ENCODE data around the gene CACNG5. TPM values are rescaled to one million over a fixed set of nuclear protein-coding genes. Genes with fewer than 3 reads are reported as not detected.

Gene CACNG5
- polyA plus RNA-seq, 3 donors, result not detected

DNA sequence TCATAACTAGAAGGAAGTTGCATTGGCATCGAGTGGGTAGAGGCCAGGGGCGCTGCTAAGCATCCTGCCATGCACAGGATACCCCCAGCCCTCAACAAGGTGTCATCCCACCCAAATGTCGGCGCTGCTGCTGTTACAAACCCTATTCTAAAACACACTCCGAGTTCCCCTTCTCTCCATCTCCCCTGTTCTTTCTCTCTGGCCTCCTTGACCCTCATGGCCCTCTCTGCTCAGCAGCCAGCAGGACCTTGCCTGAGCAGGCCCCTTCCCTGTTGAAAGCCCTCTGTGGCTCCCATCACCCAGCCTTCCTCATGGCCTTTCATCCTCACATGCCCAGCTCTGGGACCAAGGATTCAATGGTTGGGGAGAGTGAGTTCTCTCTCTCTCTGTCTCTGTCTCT is 22.3 kb upstream of the CACNG5 start:
- peaks cover under 1 to 10% (median 3%) of the 10 kb centered on the region in 7 donors for H3K9me3 Mint-ChIP-seq
- Histone ChIP-seq H3K9me3 (replicated peaks in 1 of 2; ENCODE audit: control insufficient read depth in 1 of 2, insufficient read depth in 1 of 2, low read length in 2 of 2) (peaks cover 0 to under 1% of the 10 kb centered on the region in 2 donors), H2AFZ (ENCODE audit: insufficient read depth, low read depth, low read length, poor library complexity, severe bottlenecking) (no peak overlapping the region), H3K9ac (ENCODE audit: insufficient read depth, low read length, poor library complexity, severe bottlenecking) (no peak overlapping the region), H3K27ac (ENCODE audit: low read depth in 1 of 2, low read length in 2 of 2) (no peak overlapping the region), H3K4me2 (replicated peaks; ENCODE audit: extremely low read depth, low read length, poor library complexity, severe bottlenecking) (no peak overlapping the region), H3K36me3 (replicated peaks in 1 of 2; ENCODE audit: control insufficient read depth in 1 of 2, insufficient read depth in 2 of 2, low read length in 2 of 2) (no peaks in the 10 kb centered on the region), H3K79me2 (ENCODE audit: insufficient read depth, low read length) (no peaks in the 10 kb centered on the region), H3K4me3 (replicated peaks in 1 of 3; ENCODE audit: low read depth in 2 of 3, low read length in 3 of 3) (no peak overlapping the region), H3K27me3 (ENCODE audit: control insufficient read depth in 2 of 2, insufficient read depth in 2 of 2, low read length in 2 of 2) (no peaks in the 10 kb centered on the region), H4K20me1 (ENCODE audit: insufficient read depth, low read length) (no peaks in the 10 kb centered on the region), H3K4me1 (ENCODE audit: control insufficient read depth in 1 of 2, insufficient read depth in 2 of 2, low read length in 2 of 2) (no peaks in the 10 kb centered on the region)
- H3K4me1 Mint-ChIP-seq, result peaks cover 3% of the 10 kb centered on the region
- H3K4me3 Mint-ChIP-seq, result no peak overlapping the region
- 100% methylated on average over 1 of the region's 5 CpGs for WGBS (ENCODE audit: insufficient coverage)
- H3K36me3 Mint-ChIP-seq, result no peaks in the 10 kb centered on the region
- DNase-seq, result no peak
- H3K27me3 Mint-ChIP-seq (ENCODE audit: low read depth in 3 of 3), result peaks cover 3 to 14% (median 4%) of the 10 kb centered on the region in 3 donors
- H3K27ac Mint-ChIP-seq, result no peak overlapping the region
- TF ChIP-seq, protein P1, sequence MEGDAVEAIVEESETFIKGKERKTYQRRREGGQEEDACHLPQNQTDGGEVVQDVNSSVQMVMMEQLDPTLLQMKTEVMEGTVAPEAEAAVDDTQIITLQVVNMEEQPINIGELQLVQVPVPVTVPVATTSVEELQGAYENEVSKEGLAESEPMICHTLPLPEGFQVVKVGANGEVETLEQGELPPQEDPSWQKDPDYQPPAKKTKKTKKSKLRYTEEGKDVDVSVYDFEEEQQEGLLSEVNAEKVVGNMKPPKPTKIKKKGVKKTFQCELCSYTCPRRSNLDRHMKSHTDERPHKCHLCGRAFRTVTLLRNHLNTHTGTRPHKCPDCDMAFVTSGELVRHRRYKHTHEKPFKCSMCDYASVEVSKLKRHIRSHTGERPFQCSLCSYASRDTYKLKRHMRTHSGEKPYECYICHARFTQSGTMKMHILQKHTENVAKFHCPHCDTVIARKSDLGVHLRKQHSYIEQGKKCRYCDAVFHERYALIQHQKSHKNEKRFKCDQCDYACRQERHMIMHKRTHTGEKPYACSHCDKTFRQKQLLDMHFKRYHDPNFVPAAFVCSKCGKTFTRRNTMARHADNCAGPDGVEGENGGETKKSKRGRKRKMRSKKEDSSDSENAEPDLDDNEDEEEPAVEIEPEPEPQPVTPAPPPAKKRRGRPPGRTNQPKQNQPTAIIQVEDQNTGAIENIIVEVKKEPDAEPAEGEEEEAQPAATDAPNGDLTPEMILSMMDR (IDR thresholded peaks at IDR 0.05), result no peak
- intact Hi-C loops (cut with micrococcal nuclease), result no loop called here

DNA sequence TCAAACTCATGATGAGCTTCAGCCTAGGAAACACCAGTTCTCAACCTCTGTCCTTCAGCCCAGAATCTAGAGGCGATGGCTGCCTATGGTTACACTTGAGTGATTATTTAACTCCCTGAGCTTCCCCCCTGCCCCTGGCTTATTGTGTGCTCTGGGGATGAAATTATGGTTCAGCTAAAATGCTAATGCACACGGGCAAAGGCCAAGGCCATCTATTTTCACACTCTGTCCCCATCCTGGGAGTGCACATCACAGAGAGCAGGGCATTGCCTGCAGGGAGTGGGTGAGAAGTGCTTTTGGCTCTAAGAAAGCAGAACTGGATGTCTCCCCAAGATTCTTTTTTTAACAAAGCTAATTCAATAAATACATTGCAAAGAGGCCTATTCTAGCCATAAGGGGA is 21.6 kb upstream of the CACNG5 start:
- H3K4me3 ChIP-seq (replicated peaks in 1 of 3; ENCODE audit: low read depth in 2 of 3, low read length in 3 of 3), result no peak overlapping the region
- intact Hi-C loops (cut with micrococcal nuclease), result no loop called here
- no peak overlapping the region for H3K4me2 ChIP-seq (replicated peaks; ENCODE audit: extremely low read depth, low read length, poor library complexity, severe bottlenecking)
- no peaks in the 10 kb centered on the region for H4K20me1 ChIP-seq (ENCODE audit: insufficient read depth, low read length)
- H3K9me3 ChIP-seq (replicated peaks in 1 of 2; ENCODE audit: control insufficient read depth in 1 of 2, insufficient read depth in 1 of 2, low read length in 2 of 2), result peaks cover 3 to 8% of the 10 kb centered on the region in 2 donors
- peaks cover 2 to 16% (median 6%) of the 10 kb centered on the region in 7 donors for H3K9me3 Mint-ChIP-seq
- no peaks in the 10 kb centered on the region for H3K36me3 Mint-ChIP-seq
- H3K4me1 Mint-ChIP-seq, result no peaks in the 10 kb centered on the region
- DNase-seq, result no peak
- H3K9ac ChIP-seq (ENCODE audit: insufficient read depth, low read length, poor library complexity, severe bottlenecking), result no peak overlapping the region
- no peaks in the 10 kb centered on the region for H3K36me3 ChIP-seq (replicated peaks in 1 of 2; ENCODE audit: control insufficient read depth in 1 of 2, insufficient read depth in 2 of 2, low read length in 2 of 2)
- TF ChIP-seq, protein P1 (IDR thresholded peaks at IDR 0.05), result no peak
- H3K27me3 ChIP-seq (ENCODE audit: control insufficient read depth in 2 of 2, insufficient read depth in 2 of 2, low read length in 2 of 2), result no peaks in the 10 kb centered on the region
- H3K27ac Mint-ChIP-seq, result no peak overlapping the region
- peaks cover 2 to 10% (median 8%) of the 10 kb centered on the region in 3 donors for H3K27me3 Mint-ChIP-seq (ENCODE audit: low read depth in 3 of 3)
- no peaks in the 10 kb centered on the region for H3K79me2 ChIP-seq (ENCODE audit: insufficient read depth, low read length)
- no CpG with 5 or more reads among the region's 2 CpGs for WGBS (ENCODE audit: insufficient coverage)
- H3K27ac ChIP-seq (ENCODE audit: low read depth in 1 of 2, low read length in 2 of 2), result no peak overlapping the region
- no peaks in the 10 kb centered on the region for H3K4me1 ChIP-seq (ENCODE audit: control insufficient read depth in 1 of 2, insufficient read depth in 2 of 2, low read length in 2 of 2)
- no peak overlapping the region for H3K4me3 Mint-ChIP-seq
- no peak overlapping the region for H2AFZ ChIP-seq (ENCODE audit: insufficient read depth, low read depth, low read length, poor library complexity, severe bottlenecking)

Data from CD14-positive monocyte (primary cell).